ENCODE results near the gene PRDX5. TPM values are rescaled to one million over a fixed set of nuclear protein-coding genes. Genes with fewer than 3 reads are reported as not detected.

PRDX5 gene
- total RNA-seq, 1 donor from 2014 or later: 93.0 TPM

DNA sequence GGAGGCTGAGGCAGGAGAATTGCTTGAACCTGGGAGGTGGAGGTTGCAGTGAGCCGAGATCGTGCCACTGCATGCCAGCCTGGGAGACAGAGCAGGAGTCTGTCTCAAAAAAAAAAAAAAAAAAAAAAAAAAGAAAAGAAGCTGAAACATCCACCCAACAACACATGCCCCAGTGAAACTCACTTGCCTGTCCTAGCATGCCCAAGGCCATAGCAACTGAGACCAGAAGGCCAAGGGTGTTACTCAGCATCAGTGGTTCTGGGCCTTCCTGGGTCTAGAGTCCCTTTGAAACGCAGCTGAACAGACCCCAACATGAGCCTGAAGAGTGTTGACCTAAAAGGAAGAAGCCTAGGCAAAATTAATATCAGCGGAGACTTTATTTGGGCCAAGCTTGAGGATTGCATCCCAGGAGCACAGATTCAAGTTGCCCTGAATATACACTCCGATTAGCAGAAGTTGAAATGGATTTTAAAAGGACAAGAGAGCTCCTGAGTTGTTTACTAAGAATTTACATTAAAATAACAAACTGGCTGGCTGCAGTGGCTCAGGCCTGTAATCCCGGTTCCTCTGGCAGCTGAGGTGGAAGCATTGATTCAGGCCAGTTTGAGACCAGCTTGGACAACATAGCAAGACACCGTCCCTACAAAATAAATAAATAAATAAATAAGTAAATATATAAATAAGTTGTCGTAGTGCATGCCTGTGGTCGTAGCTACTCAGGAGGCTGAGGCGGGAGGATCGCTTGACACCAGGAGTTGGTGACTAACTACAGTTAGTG is 7.0 kb downstream of the PRDX5 start:
- DNase-seq: no peak

GRCh38 chr11:64327375-64327774 is 9.5 kb downstream of the PRDX5 start:
- DNase-seq: no peak

DNA sequence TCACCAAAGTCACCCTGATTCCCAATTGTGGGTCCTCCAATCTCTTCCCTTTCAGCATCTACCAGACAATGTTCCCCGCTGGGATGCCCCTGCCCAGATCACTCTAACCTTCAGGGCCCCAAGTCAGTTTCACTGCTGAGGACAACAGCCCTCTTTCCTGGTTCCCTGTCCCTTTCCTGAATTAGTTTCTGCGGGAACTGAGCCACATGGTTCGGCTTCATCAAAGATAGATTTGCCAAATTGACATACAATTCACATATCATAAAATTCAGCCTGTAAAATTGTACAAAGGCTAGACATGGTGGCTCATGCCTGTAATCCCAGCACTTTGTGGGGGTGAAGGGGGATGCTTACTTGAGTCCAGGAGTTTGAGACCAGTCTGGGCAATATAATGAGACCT is 10.1 kb downstream of the PRDX5 start:
- DNase-seq: no peak

- DNase-seq: no peak
Measured at GRCh38 chr11:64330888-64331287, 13.0 kb downstream of the PRDX5 start.

DNA sequence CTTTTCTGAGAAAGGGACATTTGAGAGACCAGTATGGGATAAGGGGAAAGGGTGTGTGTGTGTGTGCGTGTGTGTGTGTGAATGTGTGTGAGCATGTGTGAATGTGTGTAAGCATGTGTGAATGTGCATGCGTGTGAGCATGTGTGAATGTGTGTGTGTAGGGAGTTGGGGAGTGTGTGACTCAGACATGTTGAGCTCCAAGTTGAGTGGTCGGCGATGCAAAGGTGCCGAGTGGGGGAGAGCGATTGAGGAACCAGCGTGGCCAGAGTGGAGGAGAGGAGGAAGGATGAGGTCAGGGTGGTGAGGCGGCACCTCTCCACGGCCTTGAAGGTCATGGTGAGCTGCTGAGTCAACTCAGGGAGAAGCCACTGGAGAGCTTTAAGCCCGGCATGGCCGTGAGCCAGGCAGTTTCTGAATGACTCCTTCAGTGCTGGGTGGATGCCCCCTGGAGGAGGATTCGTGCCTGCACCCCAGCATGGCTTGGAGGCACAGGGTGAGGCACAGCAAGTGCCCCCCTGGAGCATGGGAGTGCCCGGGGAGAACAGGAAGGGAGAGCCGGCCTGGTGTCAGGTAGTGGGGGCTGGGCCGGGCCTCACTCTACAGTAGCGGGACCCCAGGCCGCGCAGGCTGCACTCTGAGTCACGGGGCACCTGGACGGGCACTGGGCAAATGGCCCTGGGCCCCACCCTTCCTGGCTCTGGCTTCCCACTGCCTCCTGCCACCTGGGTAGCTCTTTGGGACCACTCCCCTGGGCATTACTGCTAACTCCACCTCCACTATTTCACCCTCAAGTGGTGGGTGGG is 13.8 kb downstream of the PRDX5 start:
- no peak for DNase-seq

GRCh38 chr11:64333556-64333955 is 15.6 kb downstream of the PRDX5 start:
- no peak for DNase-seq

- DNase-seq: no peak
Measured at GRCh38 chr11:64334764-64335735, 17.1 kb downstream of the PRDX5 start.

DNA sequence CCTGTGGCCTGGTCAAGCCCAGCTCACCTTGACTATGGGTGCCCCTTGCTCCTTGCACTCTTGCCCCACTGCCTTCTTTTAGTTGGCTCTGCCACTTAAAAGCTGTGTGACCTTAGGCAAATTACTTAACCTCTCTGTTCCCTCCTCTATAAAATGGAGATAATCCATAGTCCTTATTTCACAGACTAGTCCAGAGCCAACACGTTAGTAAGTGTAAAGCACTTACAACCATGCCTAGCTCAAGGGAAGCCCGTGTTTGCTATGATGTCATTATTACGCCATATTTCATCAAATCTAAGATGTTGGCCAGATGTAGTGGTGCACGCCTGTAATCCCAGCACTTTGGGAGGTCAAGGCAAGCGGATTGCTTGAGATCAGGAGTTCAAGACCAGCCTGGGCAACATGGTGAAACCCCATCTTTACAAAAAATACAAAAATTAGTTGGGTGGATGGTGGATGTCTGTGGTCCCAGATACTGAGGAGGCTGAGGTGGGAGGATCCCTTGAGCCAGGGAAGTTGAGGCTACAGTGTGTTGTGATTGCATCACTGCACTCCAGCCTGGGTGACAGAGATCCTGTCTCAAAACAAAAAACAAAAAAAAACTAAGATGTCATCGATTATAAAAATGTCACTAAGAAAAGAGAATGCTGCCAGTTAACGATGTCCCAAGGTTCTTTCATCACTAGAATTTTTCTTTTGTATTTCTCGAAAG is 19.8 kb downstream of the PRDX5 start:
- DNase-seq: no peak

DNA sequence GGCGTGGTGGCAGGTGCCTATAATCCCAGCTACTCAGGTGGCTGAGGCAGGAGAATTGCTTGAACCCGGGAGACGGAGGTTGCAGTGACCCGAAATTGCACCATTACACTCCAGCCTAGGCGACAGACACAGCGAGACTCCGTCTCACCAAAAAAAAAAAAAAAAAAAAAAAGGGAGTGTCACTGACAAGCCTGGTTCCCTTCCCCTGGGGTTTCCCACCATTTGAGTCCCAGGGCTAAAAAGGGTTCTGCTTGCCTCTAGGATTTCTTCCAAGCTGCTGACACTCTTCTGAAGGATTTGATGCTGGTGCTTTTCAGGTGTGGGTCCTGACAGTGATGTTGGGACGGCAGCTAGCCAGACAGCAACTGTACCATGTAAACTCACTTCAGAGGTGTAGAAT is 20.8 kb downstream of the PRDX5 start:
- DNase-seq: no peak

DNA sequence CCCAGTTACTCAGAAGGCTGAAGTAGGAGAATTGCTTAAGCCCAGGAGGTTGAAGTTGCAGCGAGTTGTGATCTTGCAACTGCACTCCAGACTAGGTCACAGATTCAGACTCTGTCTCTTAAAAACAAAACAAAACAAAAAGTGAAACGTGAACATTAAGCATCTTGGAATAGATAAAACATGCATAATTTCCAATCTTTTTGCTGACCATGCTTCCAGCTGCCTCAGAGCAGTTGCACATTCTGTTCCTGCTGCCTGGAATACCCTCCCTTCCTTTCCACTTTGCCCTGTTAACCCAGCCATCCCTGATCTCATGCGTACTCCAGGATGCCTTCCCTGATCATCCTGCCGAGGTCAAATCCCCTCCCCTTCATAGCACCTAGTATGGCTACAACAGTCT is 21.4 kb downstream of the PRDX5 start:
- DNase-seq: no peak

- DNase-seq: no peak
Measured at GRCh38 chr11:64339754-64340408, 22.0 kb downstream of the PRDX5 start, which contains the start of gene CCDC88B. Gene CCDC88B (plus strand): TSS chr11:64340204. CDS start chr11:64340267, 63 bp downstream.

DNA sequence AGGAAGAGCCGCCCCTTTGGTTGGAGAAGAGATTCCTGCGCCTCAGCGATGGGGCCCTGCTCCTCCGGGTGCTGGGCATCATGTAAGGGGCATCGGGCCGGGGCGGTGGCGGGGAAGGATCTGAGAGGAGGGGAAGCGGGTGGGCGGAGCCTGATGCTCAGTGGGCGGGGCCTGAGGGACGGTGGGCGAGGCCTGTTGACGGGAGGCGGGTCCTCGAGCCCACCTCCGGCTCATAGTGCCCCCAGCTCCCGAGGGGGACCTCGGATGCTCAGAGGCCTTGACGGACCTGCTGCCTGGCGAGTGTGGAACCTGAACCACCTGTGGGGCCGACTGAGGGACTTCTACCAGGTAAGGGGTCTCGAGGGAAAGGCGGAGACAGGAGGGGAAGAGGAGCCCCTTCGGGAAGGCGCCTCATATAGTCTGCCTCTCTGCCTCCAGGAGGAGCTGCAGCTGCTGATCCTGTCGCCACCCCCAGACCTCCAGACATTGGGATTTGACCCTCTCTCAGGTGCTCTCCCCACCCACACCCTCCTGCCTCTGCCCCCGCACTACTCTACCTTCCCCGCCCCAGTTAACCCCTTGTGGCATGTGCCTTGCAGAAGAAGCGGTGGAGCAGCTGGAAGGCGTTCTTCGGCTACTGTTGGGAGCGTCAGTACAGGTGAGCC is 22.9 kb downstream of the PRDX5 start:
- no peak for DNase-seq

DNA sequence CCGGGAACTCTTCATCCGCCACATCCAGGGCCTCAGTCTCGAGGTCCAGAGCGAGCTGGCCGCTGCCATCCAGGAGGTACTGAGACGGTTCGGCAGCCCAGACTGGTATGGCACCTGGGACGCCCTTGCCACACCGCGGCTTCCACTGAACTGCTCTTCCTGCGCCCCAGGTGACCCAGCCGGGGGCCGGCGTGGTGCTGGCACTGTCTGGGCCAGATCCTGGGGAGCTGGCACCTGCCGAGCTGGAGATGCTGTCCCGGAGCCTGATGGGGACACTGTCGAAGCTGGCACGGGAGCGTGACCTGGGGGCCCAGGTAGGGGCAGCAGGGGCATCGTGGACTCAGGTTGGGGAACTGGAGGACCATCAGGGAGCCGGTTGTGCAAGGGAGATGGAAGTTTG is 23.5 kb downstream of the PRDX5 start:
- no peak for DNase-seq

GRCh38 chr11:64341851-64342791 is 24.2 kb downstream of the PRDX5 start:
- peak; percentile 66 for DNase-seq

DNA sequence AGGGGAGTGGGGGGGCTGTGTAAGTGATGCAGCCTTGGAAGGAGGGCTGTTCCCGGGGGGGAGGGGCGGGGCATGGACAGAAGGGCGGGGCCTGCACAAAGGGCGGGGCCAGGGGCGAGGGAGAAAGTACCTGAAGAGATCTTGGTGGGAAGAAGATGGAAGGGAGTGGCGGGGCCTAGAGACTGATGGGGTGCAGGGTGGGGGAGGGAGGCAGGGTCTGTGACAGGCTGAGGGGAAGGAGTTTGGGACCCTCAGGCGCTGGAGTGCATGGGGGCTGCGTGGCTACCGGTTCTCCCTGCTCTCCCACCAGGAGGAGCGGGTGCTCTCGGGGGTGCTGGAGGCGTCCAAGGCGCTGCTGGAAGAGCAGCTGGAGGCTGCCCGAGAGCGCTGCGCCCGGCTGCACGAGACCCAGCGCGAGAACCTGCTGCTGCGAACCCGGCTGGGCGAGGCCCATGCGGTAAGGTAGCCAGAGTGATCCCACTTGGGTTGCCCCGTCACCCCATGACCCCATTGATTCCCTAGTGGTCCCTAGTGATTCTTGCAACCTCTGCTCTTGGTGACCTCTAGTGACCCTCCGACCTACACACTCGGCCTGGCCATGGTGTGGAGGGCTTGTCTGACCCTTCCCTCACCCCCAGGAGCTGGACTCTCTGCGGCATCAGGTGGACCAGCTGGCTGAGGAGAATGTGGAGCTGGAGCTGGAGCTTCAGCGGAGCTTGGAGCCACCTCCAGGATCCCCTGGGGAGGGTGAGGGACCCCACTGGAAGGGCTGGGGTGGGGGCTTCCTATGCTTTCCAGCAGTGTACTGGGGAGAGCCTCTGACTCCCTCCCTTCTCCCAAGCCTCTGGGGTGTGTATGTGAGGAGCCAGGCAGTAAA is 25.2 kb downstream of the PRDX5 start:
- DNase-seq: no peak

- DNase-seq: no peak
Measured at GRCh38 chr11:64343767-64344559, 26.0 kb downstream of the PRDX5 start.

GRCh38 chr11:64344787-64345186 is 26.9 kb downstream of the PRDX5 start:
- DNase-seq: no peak
